Type B pancreatic cell (in vitro differentiated cells): ENCODE data around the gene LIG3. TPM values are rescaled to one million over a fixed set of nuclear protein-coding genes. Genes with fewer than 3 reads are reported as not detected.
"Not testable (repeated sequence)": the region's sequence is repeated elsewhere in the genome, so short reads cannot be mapped to it uniquely, and the experiment has no call there.

Experiments
- DNase-seq: peaks from one replicate; pipeline ENCODE4 v3.0.0; 2021; ENCODE audit warnings: mixed read lengths; ENCODE audit not compliant: unreplicated experiment; ENCODE audit errors: extremely low spot score
- H3K27ac Mint-ChIP-seq: 2 replicates; pipeline ENCODE4 v1.8.0; 2021; ENCODE audit warnings: mild to moderate bottlenecking, mixed read lengths
- H3K27me3 Mint-ChIP-seq: 2 replicates; pipeline ENCODE4 v1.8.0; 2021; ENCODE audit warnings: mixed read lengths
- H3K36me3 Mint-ChIP-seq: 2 replicates; pipeline ENCODE4 v1.8.0; 2021; ENCODE audit warnings: mixed read lengths
- H3K4me1 Mint-ChIP-seq: one replicate; pipeline ENCODE4 v1.8.0; 2021; ENCODE audit warnings: mixed read lengths; ENCODE audit not compliant: unreplicated experiment
- H3K4me3 Mint-ChIP-seq: 2 replicates; pipeline ENCODE4 v1.8.0; 2021; ENCODE audit warnings: mild to moderate bottlenecking, mixed read lengths
- H3K9me3 Mint-ChIP-seq: 2 replicates; pipeline ENCODE4 v1.8.0; 2021; ENCODE audit warnings: mixed read lengths
- CTCF ChIP-seq: fragments of 200-600 bp; sonication (generic); conservative IDR thresholded peaks from 2 replicates; pipeline ENCODE4 v1.5.0; 2021; ENCODE audit warnings: antibody characterized with exemption, mild to moderate bottlenecking
- total RNA-seq: library from RNA; stranded (reverse); gene quantifications from 2 replicates; pipeline ENCODE4 v1.2.1, GENCODE V29; 2021; ENCODE audit warnings: low replicate concordance

LIG3 gene
- total RNA-seq, 1 donor from 2014 or later, result 73.0 TPM

GRCh38 chr17:35028531-35029262 is 48.4 kb downstream of the LIG3 start:
- H3K36me3 Mint-ChIP-seq, result no peaks in the 10 kb centered on the region
- no peak for TF ChIP-seq CTCF
- H3K4me1 Mint-ChIP-seq, result no peaks in the 10 kb centered on the region
- H3K27me3 Mint-ChIP-seq, result no peaks in the 10 kb centered on the region
- H3K27ac Mint-ChIP-seq, result no peak overlapping the region
- DNase-seq, result no peak
- H3K9me3 Mint-ChIP-seq, result no peaks in the 10 kb centered on the region
- H3K4me3 Mint-ChIP-seq, result no peak overlapping the region

GRCh38 chr17:35030780-35031179 is 50.5 kb downstream of the LIG3 start:
- no peak for TF ChIP-seq CTCF
- Mint-ChIP-seq H3K4me1 (no peaks in the 10 kb centered on the region), H3K4me3 (no peak overlapping the region), H3K27ac (no peak overlapping the region), H3K27me3 (no peaks in the 10 kb centered on the region), H3K9me3 (no peaks in the 10 kb centered on the region), H3K36me3 (no peaks in the 10 kb centered on the region)
- DNase-seq, result no peak

- Mint-ChIP-seq H3K27me3 (no peaks in the 10 kb centered on the region), H3K36me3 (peaks cover 8% of the 10 kb centered on the region), H3K4me3 (no peak overlapping the region), H3K9me3 (no peaks in the 10 kb centered on the region), H3K27ac (no peak overlapping the region), H3K4me1 (no peaks in the 10 kb centered on the region)
- TF ChIP-seq CTCF, result no peak
- DNase-seq, result no peak
Measured at GRCh38 chr17:35038453-35038852, 58.1 kb downstream of the LIG3 start.

- H3K36me3 Mint-ChIP-seq, result peaks cover 8% of the 10 kb centered on the region
- no peak overlapping the region for H3K27ac Mint-ChIP-seq
- no peak overlapping the region for H3K4me3 Mint-ChIP-seq
Measured at GRCh38 chr17:35041390-35041789, 61.1 kb downstream of the LIG3 start.

GRCh38 chr17:35044181-35044580 is 63.9 kb downstream of the LIG3 start:
- no peak overlapping the region for H3K27ac Mint-ChIP-seq
- no peaks in the 10 kb centered on the region for H3K27me3 Mint-ChIP-seq
- peaks cover 23% of the 10 kb centered on the region for H3K4me1 Mint-ChIP-seq

More at GRCh38 chr17:35041390-35041789, 61.1 kb downstream of the LIG3 start:
- Mint-ChIP-seq H3K27me3 (no peaks in the 10 kb centered on the region), H3K4me1 (peaks cover 5% of the 10 kb centered on the region), H3K9me3 (no peaks in the 10 kb centered on the region)
- DNase-seq, result no peak
- TF ChIP-seq CTCF, result no peak

GRCh38 chr17:35045458-35045979 is 65.2 kb downstream of the LIG3 start:
- peaks cover 26% of the 10 kb centered on the region for H3K4me1 Mint-ChIP-seq
- not testable (repeated sequence) for H3K36me3 Mint-ChIP-seq, DNase-seq, H3K4me3 Mint-ChIP-seq, H3K9me3 Mint-ChIP-seq, H3K27ac Mint-ChIP-seq, H3K27me3 Mint-ChIP-seq

More at GRCh38 chr17:35044181-35044580, 63.9 kb downstream of the LIG3 start:
- Mint-ChIP-seq H3K36me3 (peaks cover 4% of the 10 kb centered on the region), H3K9me3 (no peaks in the 10 kb centered on the region), H3K4me3 (no peak overlapping the region)
- TF ChIP-seq CTCF, result no peak
- DNase-seq, result no peak
